Prostate gland (tissue), 2 donors: Measurements from ENCODE around the gene WARS2. TPM values are rescaled to one million over a fixed set of nuclear protein-coding genes. Genes with fewer than 3 reads are reported as not detected.
"Not testable (repeated sequence)": the region's sequence is repeated elsewhere in the genome, so short reads cannot be mapped to it uniquely, and the experiment has no call there.

Source experiments
- DNase-seq: peaks from one replicate; pipeline ENCODE4 v3.0.0-alpha.2; 2019; ENCODE audit warnings: low spot score
- H3K27ac ChIP-seq, 2 donors: fragments of 200-600 bp; sonication (generic); 2 replicates each; pipeline ENCODE4 v1.5.1; 2017 to 2019
- H3K27me3 ChIP-seq: fragments of 200-600 bp; sonication (generic); replicated peaks from 2 replicates; pipeline ENCODE4 v1.5.1; 2019; ENCODE audit not compliant: insufficient read depth
- H3K36me3 ChIP-seq, 2 donors: fragments of 200-600 bp; sonication (generic); 1 replicate in 1 of 2; 2 replicates in 1 of 2; pipeline versions ENCODE4 v1.5.1 to v1.8.1; 2017 to 2019
- H3K4me1 ChIP-seq: fragments of 200-600 bp; sonication (generic); replicated peaks from 2 replicates; pipeline ENCODE4 v1.5.1; 2019
- H3K4me3 ChIP-seq, 2 donors: fragments of 200-600 bp; sonication (generic); 2 replicates each; pipeline ENCODE4 v1.5.1; 2017 to 2019
- H3K9me3 ChIP-seq: fragments of 200-600 bp; sonication (generic); 2 replicates; pipeline ENCODE4 v1.5.1; 2017
- CTCF ChIP-seq, 4 experiments: fragments of 200-600 bp in 2 of 4; fragments of 450-650 bp in 2 of 4; sonication (generic) in 2 of 4; IDR thresholded peaks; 1 replicate in 3 of 4; 2 replicates in 1 of 4; pipeline ENCODE4 v1.5.1; 2016 to 2019; ENCODE audit warnings: antibody characterized with exemption in 4 of 4, mild to moderate bottlenecking in 2 of 4, moderate library complexity in 2 of 4
- POLR2A ChIP-seq: fragments of 450-650 bp; IDR thresholded peaks from one replicate; pipeline ENCODE4 v1.6.1; 2016; ENCODE audit warnings: antibody characterized with exemption, mild to moderate bottlenecking
- POLR2AphosphoS5 ChIP-seq: sonication (generic); formaldehyde crosslinking; IDR thresholded peaks from one replicate; pipeline ENCODE4 v1.6.1; 2017; ENCODE audit warnings: antibody characterized with exemption
- WGBS: methylation state at CpG from one replicate; pipeline ENCODE4 v1.1.5; 2018; 5-methylcytosine and 5-hydroxymethylcytosine counted together
- intact Hi-C: fragments of 100-400 bp; cut with DNase I; formaldehyde crosslinking; loops from one replicate; pipeline ENCODE4 v1.14.2; 2022
- total RNA-seq, 2 donors: library from RNA; depleted of rRNA; stranded (reverse); fragments of >200 nt; gene quantifications; one replicate each; pipeline ENCODE4 v1.1.0, GENCODE V29; 2016

WARS2 gene
- total RNA-seq, 2 donors from 2014 or later, result 15.6 to 22.0 TPM

DNA sequence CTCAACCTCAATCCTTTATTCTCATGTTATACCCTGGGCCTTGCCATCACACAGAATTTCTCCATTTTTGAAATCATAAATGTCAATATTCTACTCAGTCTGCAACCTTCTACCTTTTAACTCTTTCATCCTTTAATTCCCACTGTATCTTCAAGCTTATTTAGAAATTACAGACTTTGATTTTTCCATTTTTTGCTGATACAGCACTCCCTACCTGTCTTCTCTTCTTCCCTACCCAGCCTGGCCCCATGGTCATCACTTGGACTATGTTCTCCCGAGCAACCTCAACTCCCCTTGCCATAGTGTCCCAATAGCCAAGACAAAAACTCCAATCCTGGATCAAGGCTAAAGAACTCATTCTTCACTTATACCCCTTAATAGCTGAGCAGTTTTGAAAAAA is 14.6 kb downstream of the WARS2 start:
- no peak overlapping the region for H3K4me3 ChIP-seq
- no peaks in the 10 kb centered on the region for H3K27me3 ChIP-seq
- intact Hi-C loops, result no loop called here
- H3K4me1 ChIP-seq, result no peaks in the 10 kb centered on the region
- no peak overlapping the region for H3K27ac ChIP-seq
- WGBS, result 100% methylated on average over 1 of the region's 1 CpG
- H3K36me3 ChIP-seq, result no peaks in the 10 kb centered on the region
- no peak for TF ChIP-seq POLR2A
- H3K9me3 ChIP-seq, result no peaks in the 10 kb centered on the region
- DNase-seq, result no peak

GRCh38 chr1:119124764-119125163 is 15.7 kb downstream of the WARS2 start:
- intact Hi-C loops, result no loop called here
- Histone ChIP-seq H3K4me3 (no peak overlapping the region), H3K27ac (no peak overlapping the region), H3K4me1 (no peaks in the 10 kb centered on the region), H3K9me3 (no peaks in the 10 kb centered on the region), H3K36me3 (no peaks in the 10 kb centered on the region), H3K27me3 (no peaks in the 10 kb centered on the region)
- WGBS, result 87% methylated on average over 3 of the region's 3 CpGs
- DNase-seq, result no peak
- TF ChIP-seq POLR2AphosphoS5 (no peak), POLR2A (no peak), CTCF (IDR thresholded peaks at IDR 0.05) (no peak)

GRCh38 chr1:119121872-119122271 is 18.6 kb downstream of the WARS2 start:
- H3K36me3 ChIP-seq, DNase-seq, intact Hi-C loops, H3K27ac ChIP-seq, H3K4me3 ChIP-seq, H3K4me1 ChIP-seq, H3K9me3 ChIP-seq, H3K27me3 ChIP-seq: not testable (repeated sequence)
- WGBS, result 93% methylated on average over 1 of the region's 1 CpG

DNA sequence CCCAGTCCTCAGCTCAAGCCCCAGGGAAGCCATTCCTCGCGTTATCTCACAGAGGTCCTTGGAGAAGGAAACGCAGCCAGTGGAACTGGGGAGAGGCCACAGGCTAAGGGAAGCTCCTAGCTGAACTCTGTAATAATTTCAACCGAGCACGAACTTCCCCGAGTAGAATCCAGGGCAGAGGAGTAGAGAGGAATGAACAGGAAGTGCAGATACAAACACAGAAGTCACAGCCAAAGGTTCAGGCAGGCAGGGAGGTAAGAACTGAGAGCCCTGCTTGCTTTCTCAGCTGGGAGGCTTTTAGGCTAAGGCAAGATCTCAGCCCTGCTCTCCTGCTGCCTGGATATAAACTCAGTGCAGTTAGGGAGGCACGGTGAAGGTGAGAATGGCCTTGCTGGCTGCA is 23.7 kb downstream of the WARS2 start:
- intact Hi-C loops, result no loop called here

GRCh38 chr1:119115736-119116135 is 24.7 kb downstream of the WARS2 start:
- intact Hi-C loops, result no loop called here
- DNase-seq, result no peak
- no peaks in the 10 kb centered on the region for H3K4me1 ChIP-seq
- H3K4me3 ChIP-seq, result no peak overlapping the region
- no peak overlapping the region for H3K27ac ChIP-seq
- WGBS, result 90% methylated on average over 3 of the region's 3 CpGs
- H3K9me3 ChIP-seq, result no peaks in the 10 kb centered on the region
- TF ChIP-seq POLR2AphosphoS5 (no peak), POLR2A (no peak), CTCF (IDR thresholded peaks at IDR 0.05) (no peak)
- no peaks in the 10 kb centered on the region for H3K36me3 ChIP-seq
- no peaks in the 10 kb centered on the region for H3K27me3 ChIP-seq

More for the DNA sequence above, 23.7 kb downstream of the WARS2 start:
- Histone ChIP-seq H3K27me3 (no peaks in the 10 kb centered on the region), H3K4me3 (no peak overlapping the region), H3K4me1 (no peaks in the 10 kb centered on the region), H3K36me3 (no peaks in the 10 kb centered on the region), H3K9me3 (no peaks in the 10 kb centered on the region), H3K27ac (no peak overlapping the region)
- 86% methylated on average over 7 of the region's 7 CpGs for WGBS
- TF ChIP-seq POLR2A (no peak), POLR2AphosphoS5 (no peak), CTCF (IDR thresholded peaks at IDR 0.05) (no peak)
- no peak for DNase-seq

- Histone ChIP-seq H3K27me3 (no peaks in the 10 kb centered on the region), H3K4me3 (no peak overlapping the region), H3K36me3 (no peaks in the 10 kb centered on the region), H3K9me3 (no peaks in the 10 kb centered on the region), H3K4me1 (no peaks in the 10 kb centered on the region), H3K27ac (no peak overlapping the region)
- intact Hi-C loops, result no loop called here
- no peak for DNase-seq
- TF ChIP-seq POLR2AphosphoS5, result no peak
- TF ChIP-seq CTCF (IDR thresholded peaks at IDR 0.05), result no peak
- no peak for TF ChIP-seq POLR2A
Measured at GRCh38 chr1:119115311-119115710, 25.1 kb downstream of the WARS2 start.
